Hepatocyte (in vitro differentiated cells): Measurements from ENCODE around the gene OR52H1. TPM values are rescaled to one million over a fixed set of nuclear protein-coding genes. Genes with fewer than 3 reads are reported as not detected.

Source experiments
- DNase-seq: peaks from one replicate; pipeline ENCODE4 v3.0.0-alpha.2; 2016; ENCODE audit warnings: low spot score
- H2AFZ ChIP-seq: fragments of 200-600 bp; sonication (generic); 2 replicates; pipeline ENCODE4 v1.6.0; 2016; ENCODE audit warnings: antibody characterized with exemption, mild to moderate bottlenecking
- H3K27ac ChIP-seq: fragments of 200-600 bp; sonication (generic); 2 replicates; pipeline ENCODE4 v1.5.1; 2016; ENCODE audit warnings: mild to moderate bottlenecking
- H3K27me3 ChIP-seq: fragments of 200-600 bp; sonication (generic); 2 replicates; pipeline ENCODE4 v1.6.1; 2016
- H3K36me3 ChIP-seq: fragments of 200-600 bp; sonication (generic); replicated peaks from 2 replicates; pipeline ENCODE4 v1.5.1; 2016; ENCODE audit warnings: low read depth; ENCODE audit not compliant: insufficient read depth
- H3K4me1 ChIP-seq: fragments of 200-600 bp; sonication (generic); 2 replicates; pipeline ENCODE4 v1.5.1; 2016; ENCODE audit warnings: mild to moderate bottlenecking, moderate library complexity; ENCODE audit not compliant: insufficient read depth
- H3K4me2 ChIP-seq: fragments of 200-600 bp; sonication (generic); 2 replicates; pipeline ENCODE4 v1.6.0; 2016
- H3K4me3 ChIP-seq: fragments of 200-600 bp; sonication (generic); 2 replicates; pipeline ENCODE4 v1.5.1; 2016; ENCODE audit warnings: mild to moderate bottlenecking
- H3K79me2 ChIP-seq: fragments of 200-600 bp; sonication (generic); 2 replicates; pipeline ENCODE4 v1.6.0; 2017; ENCODE audit warnings: mild to moderate bottlenecking
- H3K9me2 ChIP-seq: fragments of 200-600 bp; sonication (generic); replicated peaks from 2 replicates; pipeline ENCODE4 v1.6.0; 2017; ENCODE audit warnings: mild to moderate bottlenecking; ENCODE audit not compliant: insufficient read depth
- H3K9me3 ChIP-seq: fragments of 200-600 bp; sonication (generic); 2 replicates; pipeline ENCODE4 v1.5.1; 2016; ENCODE audit warnings: low read depth, mild to moderate bottlenecking
- H4K20me1 ChIP-seq: fragments of 200-600 bp; sonication (generic); 2 replicates; pipeline ENCODE4 v1.6.0; 2016; ENCODE audit warnings: mild to moderate bottlenecking; ENCODE audit not compliant: insufficient read depth, poor library complexity, severe bottlenecking
- EZH2 ChIP-seq: fragments of 200-600 bp; sonication (generic); IDR thresholded peaks from 2 replicates; pipeline ENCODE4 v1.6.1; 2016; ENCODE audit warnings: antibody characterized with exemption, mild to moderate bottlenecking, borderline replicate concordance
- EZH2phosphoT487 ChIP-seq: fragments of 200-600 bp; sonication (generic); IDR thresholded peaks from one replicate; pipeline ENCODE4 v1.6.1; 2018; ENCODE audit warnings: antibody characterized with exemption, mild to moderate bottlenecking, low read depth, moderate library complexity; ENCODE audit not compliant: unreplicated experiment, severe bottlenecking
- WGBS: methylation state at CpG from one replicate; pipeline ENCODE4 v1.1.6; 2016; ENCODE audit warnings: low lambda C conversion rate; ENCODE audit errors: missing lambda C conversion rate; 5-methylcytosine and 5-hydroxymethylcytosine counted together
- polyA plus RNA-seq: library from polyadenylated mRNA; unstranded; fragments of >200 nt; fragmentation: Nextera tagmentation; extraction: Ambion mirVana; gene quantifications from 2 replicates; pipeline ENCODE4 v1.2.1, GENCODE V29; 2016
- total RNA-seq: library from RNA; depleted of rRNA; stranded (reverse); fragments of >200 nt; gene quantifications from 2 replicates; pipeline ENCODE4 v1.2.3, GENCODE V29; 2014
- TF ChIP-seq, protein P1 (sequence below): fragments of 200-600 bp; sonication (generic); IDR thresholded peaks from 2 replicates; pipeline ENCODE4 v1.5.1; 2016; ENCODE audit warnings: antibody characterized with exemption, mild to moderate bottlenecking; ENCODE audit not compliant: poor library complexity

Gene OR52H1
- total and polyA plus RNA-seq, 2 experiments from 2014 or later, result not detected

DNA sequence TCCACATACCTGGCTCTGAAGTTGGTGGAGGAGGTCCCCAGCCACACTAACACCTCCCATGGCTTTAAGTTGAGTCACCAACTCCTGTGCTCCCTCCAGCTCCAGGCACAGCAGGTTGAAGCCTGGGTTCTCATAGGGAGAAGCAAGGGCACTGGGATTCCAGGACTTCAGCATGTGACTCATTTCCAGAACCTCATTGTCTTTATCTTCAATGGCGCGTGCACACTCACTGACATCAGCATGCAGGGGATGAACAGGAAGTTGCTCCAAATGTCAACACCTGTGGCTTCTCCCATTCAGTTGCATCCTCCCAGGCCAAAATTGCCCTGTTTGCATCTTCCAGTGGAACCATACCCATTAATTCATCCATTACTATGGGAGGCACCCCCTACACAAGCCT is 26.0 kb downstream of the OR52H1 start:
- Histone ChIP-seq H2AFZ (no peak overlapping the region), H3K9me2 (no peaks in the 10 kb centered on the region), H3K27ac (no peak overlapping the region), H3K27me3 (no peaks in the 10 kb centered on the region), H3K4me3 (no peak overlapping the region), H4K20me1 (no peaks in the 10 kb centered on the region), H3K9me3 (no peaks in the 10 kb centered on the region), H3K4me2 (no peak overlapping the region), H3K79me2 (no peaks in the 10 kb centered on the region), H3K36me3 (no peaks in the 10 kb centered on the region), H3K4me1 (no peaks in the 10 kb centered on the region)
- no peak for TF ChIP-seq EZH2phosphoT487
- TF ChIP-seq, protein P1, sequence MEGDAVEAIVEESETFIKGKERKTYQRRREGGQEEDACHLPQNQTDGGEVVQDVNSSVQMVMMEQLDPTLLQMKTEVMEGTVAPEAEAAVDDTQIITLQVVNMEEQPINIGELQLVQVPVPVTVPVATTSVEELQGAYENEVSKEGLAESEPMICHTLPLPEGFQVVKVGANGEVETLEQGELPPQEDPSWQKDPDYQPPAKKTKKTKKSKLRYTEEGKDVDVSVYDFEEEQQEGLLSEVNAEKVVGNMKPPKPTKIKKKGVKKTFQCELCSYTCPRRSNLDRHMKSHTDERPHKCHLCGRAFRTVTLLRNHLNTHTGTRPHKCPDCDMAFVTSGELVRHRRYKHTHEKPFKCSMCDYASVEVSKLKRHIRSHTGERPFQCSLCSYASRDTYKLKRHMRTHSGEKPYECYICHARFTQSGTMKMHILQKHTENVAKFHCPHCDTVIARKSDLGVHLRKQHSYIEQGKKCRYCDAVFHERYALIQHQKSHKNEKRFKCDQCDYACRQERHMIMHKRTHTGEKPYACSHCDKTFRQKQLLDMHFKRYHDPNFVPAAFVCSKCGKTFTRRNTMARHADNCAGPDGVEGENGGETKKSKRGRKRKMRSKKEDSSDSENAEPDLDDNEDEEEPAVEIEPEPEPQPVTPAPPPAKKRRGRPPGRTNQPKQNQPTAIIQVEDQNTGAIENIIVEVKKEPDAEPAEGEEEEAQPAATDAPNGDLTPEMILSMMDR, result no peak
- TF ChIP-seq EZH2, result no peak
- 89% methylated on average over 2 of the region's 2 CpGs for WGBS
- DNase-seq, result no peak

DNA sequence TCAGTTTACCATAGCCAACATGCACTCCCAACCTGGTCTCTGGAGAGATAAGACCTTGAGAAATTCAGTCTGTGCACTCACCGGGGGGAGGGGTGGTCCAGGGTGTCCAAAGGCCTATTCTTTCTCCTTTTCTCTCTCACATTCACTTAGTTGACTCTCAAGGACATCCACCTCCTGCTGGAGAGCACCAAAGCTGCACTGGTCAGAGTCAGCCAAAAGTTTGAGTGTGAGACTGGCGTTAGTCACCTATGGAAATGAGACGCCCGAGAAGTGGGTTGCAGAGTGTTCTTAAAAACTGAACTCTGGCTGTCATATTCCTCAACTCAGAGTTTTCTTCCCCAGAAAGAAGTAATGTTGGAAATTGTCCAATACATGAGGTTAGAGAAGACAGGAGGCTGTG is 26.8 kb downstream of the OR52H1 start:
- Histone ChIP-seq H2AFZ (no peak overlapping the region), H3K36me3 (no peaks in the 10 kb centered on the region), H3K9me3 (no peaks in the 10 kb centered on the region), H4K20me1 (no peaks in the 10 kb centered on the region), H3K79me2 (no peaks in the 10 kb centered on the region), H3K27me3 (no peaks in the 10 kb centered on the region), H3K4me3 (no peak overlapping the region), H3K4me1 (no peaks in the 10 kb centered on the region), H3K4me2 (no peak overlapping the region), H3K27ac (no peak overlapping the region), H3K9me2 (no peaks in the 10 kb centered on the region)
- TF ChIP-seq, protein P1, result no peak
- TF ChIP-seq EZH2, result no peak
- no peak for TF ChIP-seq EZH2phosphoT487
- DNase-seq, result no peak
- 95% methylated on average over 4 of the region's 4 CpGs for WGBS

DNA sequence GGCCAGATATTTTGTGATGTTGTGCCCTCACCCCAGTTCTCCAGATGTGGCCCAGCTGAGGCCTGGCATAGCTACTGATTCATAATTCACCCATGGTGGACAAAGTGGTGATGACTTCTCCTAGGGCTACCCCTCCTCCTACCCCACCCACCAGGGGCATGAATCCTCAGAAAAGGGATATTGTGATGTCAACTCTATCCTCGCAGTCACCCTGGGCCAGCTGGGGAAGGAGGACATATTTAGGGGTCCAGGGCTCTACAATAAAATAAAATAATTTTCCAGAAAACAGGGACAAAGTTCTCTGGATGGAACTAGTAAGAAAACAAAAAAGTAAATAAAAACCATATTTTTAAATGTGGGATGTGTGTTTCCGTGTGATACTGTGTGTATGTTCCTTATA is 31.7 kb downstream of the OR52H1 start, which contains the start of gene UBQLNL:
Gene UBQLNL, minus strand, starts transcription at position 101 of the 400 bp plus-strand sequence. CDS start 258 bp downstream, outside the sequence.
- H3K4me1 ChIP-seq, result no peaks in the 10 kb centered on the region
- WGBS, result 93% methylated on average over 2 of the region's 2 CpGs
- no peaks in the 10 kb centered on the region for H3K27me3 ChIP-seq
- DNase-seq, result no peak
- no peak within 1 kb of the TSS for H2AFZ ChIP-seq
- H3K9me2 ChIP-seq, result no peaks in the 10 kb centered on the region
- H3K79me2 ChIP-seq, result no peaks in the 10 kb centered on the region
- no peaks in the 10 kb centered on the region for H3K36me3 ChIP-seq
- H3K9me3 ChIP-seq, result no peaks in the 10 kb centered on the region
- H4K20me1 ChIP-seq, result no peaks in the 10 kb centered on the region
- H3K4me2 ChIP-seq, result no peak within 1 kb of the TSS
- TF ChIP-seq, protein P1, result no peak
- TF ChIP-seq EZH2, result no peak
- no peak for TF ChIP-seq EZH2phosphoT487
- no peak within 1 kb of the TSS for H3K4me3 ChIP-seq
- H3K27ac ChIP-seq, result no peak within 1 kb of the TSS

DNA sequence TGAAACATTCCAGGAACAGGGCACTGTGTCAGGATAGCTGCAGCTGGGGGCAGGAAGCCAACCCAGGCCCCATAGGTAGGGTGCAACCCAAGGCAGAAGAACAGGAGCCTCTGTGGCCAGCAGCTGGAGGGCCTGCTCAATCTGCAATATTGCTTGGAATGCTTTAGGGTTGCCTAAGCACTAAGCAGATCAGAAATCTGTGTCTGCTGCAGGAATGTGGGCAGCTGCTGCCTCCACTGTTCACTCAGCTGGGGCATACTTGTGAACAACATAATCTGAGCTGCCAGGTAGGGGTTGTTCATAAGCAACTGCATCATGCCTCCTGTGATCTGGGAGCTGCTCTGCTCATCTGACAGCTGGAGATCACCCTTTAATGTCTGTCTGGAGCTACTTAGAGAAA is 33.5 kb downstream of the OR52H1 start:
- Histone ChIP-seq H3K79me2 (no peaks in the 10 kb centered on the region), H3K27me3 (no peaks in the 10 kb centered on the region), H3K9me2 (no peaks in the 10 kb centered on the region), H3K4me3 (no peak overlapping the region), H3K4me2 (no peak overlapping the region), H3K27ac (no peak overlapping the region), H4K20me1 (no peaks in the 10 kb centered on the region), H2AFZ (no peak overlapping the region), H3K9me3 (no peaks in the 10 kb centered on the region), H3K4me1 (no peaks in the 10 kb centered on the region), H3K36me3 (no peaks in the 10 kb centered on the region)
- no peak for DNase-seq
- TF ChIP-seq EZH2phosphoT487 (no peak), EZH2 (no peak)
- TF ChIP-seq, protein P1, result no peak
